ENCODE measurements around the gene APOM. TPM values are rescaled to one million over a fixed set of nuclear protein-coding genes. Genes with fewer than 3 reads are reported as not detected.
A peak's percentile ranks its signal among the peaks of the same experiment; 100 is the strongest.

APOM gene
- total RNA-seq, 1 experiment from 2014 or later, result 2.6 TPM

DNA sequence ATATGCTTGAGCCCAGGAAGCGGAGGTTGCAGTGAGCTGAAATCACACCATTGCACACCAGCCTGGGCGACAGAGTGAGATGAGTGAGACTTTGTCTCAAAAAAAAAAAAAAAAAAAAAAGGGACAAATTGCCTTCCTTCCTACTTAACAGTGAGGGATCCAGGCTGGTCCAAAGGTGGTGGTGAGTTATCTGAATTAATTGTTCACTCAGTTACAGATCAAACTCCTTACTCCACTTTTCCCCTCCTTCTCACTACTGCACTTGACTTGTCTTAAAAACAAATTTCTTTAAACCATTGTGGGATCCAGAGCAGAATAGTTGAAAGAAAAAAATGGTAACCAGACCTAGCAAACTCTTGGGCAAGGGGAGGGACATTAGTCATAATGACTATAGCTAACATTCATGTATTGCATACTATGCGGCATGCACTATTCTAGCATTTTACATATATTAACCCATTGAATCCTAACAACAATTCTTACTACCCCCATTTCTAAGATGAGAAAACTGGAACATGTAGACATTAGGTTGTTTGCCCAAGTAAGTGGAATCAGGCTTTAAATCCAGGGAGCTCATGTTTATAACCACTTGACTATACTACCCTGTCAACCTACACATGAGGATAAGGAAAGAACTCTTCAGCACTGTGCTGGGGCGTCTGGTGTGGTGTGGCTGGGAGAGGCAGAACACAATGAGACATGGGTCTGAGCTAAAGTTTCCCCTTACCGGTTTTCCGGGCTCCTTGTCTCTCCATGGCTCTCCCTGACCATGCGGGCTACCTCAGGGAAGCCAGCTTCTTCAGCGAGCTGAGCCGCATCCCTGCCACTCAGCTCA is 7.6 kb downstream of the APOM start:
- Mint-ChIP-seq H3K36me3 (ENCODE audit: insufficient read depth, unreplicated experiment) (peaks cover 98% of the 10 kb centered on the region), H3K9me3 (ENCODE audit: low read depth, unreplicated experiment) (no peaks in the 10 kb centered on the region), H3K27me3 (ENCODE audit: unreplicated experiment) (no peaks in the 10 kb centered on the region), H3K4me3 (ENCODE audit: low read depth, unreplicated experiment) (peak overlapping the region; percentile 92), H3K4me1 (ENCODE audit: low read depth, unreplicated experiment) (peaks cover 64% of the 10 kb centered on the region), H3K27ac (ENCODE audit: unreplicated experiment) (no peak overlapping the region)
- TF ChIP-seq, protein P1, sequence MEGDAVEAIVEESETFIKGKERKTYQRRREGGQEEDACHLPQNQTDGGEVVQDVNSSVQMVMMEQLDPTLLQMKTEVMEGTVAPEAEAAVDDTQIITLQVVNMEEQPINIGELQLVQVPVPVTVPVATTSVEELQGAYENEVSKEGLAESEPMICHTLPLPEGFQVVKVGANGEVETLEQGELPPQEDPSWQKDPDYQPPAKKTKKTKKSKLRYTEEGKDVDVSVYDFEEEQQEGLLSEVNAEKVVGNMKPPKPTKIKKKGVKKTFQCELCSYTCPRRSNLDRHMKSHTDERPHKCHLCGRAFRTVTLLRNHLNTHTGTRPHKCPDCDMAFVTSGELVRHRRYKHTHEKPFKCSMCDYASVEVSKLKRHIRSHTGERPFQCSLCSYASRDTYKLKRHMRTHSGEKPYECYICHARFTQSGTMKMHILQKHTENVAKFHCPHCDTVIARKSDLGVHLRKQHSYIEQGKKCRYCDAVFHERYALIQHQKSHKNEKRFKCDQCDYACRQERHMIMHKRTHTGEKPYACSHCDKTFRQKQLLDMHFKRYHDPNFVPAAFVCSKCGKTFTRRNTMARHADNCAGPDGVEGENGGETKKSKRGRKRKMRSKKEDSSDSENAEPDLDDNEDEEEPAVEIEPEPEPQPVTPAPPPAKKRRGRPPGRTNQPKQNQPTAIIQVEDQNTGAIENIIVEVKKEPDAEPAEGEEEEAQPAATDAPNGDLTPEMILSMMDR (IDR thresholded peaks at IDR 0.05; ENCODE audit: unreplicated experiment), result no peak
- intact Hi-C loops (cut with micrococcal nuclease; ENCODE audit: unreplicated experiment), result no loop called here
- DNase-seq, result no peak
- CTCF ChIA-PET, result interaction anchor here (0.7 to 1.1 kb wide), 2 partner anchors 41 to 199 kb away, joined by 3 read pairs; partner anchors contain the start of gene NEU1
- BruUV-seq (replicated peaks), result no TSS peak

DNA sequence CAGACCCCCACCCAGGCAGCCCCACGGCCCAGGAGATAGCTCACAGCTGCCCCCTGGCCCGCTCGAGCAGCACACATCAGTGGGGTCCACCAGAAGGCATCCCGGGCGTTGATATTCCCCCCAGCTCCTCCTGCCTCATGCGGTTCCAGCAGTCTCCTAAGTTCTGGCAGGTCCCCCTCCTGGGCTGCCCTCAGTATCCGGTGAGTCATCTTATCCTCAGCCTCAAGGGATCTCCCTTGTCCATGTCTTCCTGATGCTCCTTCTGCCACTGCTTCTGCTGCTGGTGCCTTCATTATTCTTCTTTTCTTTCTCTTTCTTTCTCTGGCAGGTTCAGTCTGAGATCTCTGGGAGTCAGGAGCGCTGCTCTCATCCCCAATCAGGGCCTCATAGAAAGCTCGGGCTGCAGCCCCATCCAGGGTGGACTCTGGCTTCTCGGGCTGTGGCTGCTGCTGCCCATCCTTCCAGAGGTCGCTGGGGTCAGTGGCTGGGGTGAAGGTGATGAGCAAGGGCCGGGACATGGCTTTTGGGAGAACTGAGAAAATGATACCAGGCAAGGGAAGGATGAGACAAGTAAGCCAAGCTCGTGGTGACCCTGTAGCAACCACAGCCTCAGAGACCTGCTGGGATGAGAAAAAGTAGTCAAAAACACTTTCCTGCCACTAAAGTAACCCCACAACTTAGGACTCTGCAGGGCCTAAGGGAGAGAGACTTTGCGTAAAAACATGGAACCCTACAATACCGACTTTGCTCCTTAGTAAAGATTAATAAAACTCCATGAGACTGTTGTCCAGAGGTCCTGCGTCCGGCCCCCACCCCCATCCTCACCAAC is 8.5 kb downstream of the APOM start:
- Mint-ChIP-seq H3K27ac (ENCODE audit: unreplicated experiment) (peak overlapping the region; percentile 91), H3K9me3 (ENCODE audit: low read depth, unreplicated experiment) (no peaks in the 10 kb centered on the region), H3K4me3 (ENCODE audit: low read depth, unreplicated experiment) (peak overlapping the region; percentile 92), H3K27me3 (ENCODE audit: unreplicated experiment) (no peaks in the 10 kb centered on the region), H3K36me3 (ENCODE audit: insufficient read depth, unreplicated experiment) (peaks cover 97% of the 10 kb centered on the region), H3K4me1 (ENCODE audit: low read depth, unreplicated experiment) (peaks cover 57% of the 10 kb centered on the region)
- no peak for DNase-seq
- intact Hi-C loops (cut with micrococcal nuclease; ENCODE audit: unreplicated experiment), result no loop called here
- TSS peak; percentile 52 for BruUV-seq (replicated peaks)
- CTCF ChIA-PET, result interaction anchor here (0.6 to 2.5 kb wide), 5 partner anchors 10 to 1761 kb away, joined by 3 to 23 read pairs (median 4); partner anchors contain the start of genes BAG6 and MSH5
- TF ChIP-seq, protein P1 (IDR thresholded peaks at IDR 0.05; ENCODE audit: unreplicated experiment), result no peak

DNA sequence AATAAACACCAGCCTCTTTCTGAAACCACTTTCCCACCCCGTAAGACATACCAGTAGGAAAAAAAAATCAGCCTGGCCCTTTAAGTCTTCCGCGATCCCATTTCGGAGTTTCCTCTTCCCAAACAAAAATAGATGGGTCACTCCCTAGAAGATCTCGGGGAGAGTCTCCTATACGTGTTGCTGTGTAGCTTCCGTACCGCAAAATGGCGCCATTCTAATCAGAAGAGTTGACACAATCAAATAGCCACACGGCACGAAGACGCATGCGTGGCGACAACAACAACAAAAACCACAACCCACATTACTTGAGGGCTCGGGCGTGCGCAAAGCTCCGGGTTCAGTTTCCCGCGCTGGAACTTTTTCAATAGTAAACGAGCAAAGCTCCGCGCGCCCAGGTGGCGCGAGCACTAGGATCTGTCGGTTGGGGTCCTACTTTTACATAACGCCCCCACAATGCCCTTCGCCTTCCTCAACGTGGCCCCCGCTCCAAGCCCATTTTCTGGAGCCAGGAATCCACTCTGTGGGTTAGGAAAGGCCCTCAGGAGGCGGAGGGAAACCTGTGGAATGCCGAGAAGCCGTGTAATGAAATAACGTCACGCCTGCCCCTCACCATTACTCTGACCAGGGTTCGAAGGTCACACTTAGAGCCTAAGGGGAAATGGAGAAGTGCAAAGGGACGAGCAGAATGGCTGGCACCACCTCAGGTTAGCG is 9.3 kb downstream of the APOM start, which contains the start of gene GPANK1:
TSS of gene GPANK1 (minus strand) at position 208 of the 711 bp plus-strand sequence. CDS start 519 bp downstream, outside the sequence.
- Mint-ChIP-seq H3K4me3 (ENCODE audit: low read depth, unreplicated experiment) (peak within 1 kb of the TSS; percentile 92), H3K36me3 (ENCODE audit: insufficient read depth, unreplicated experiment) (peaks cover 94% of the 10 kb centered on the region), H3K4me1 (ENCODE audit: low read depth, unreplicated experiment) (peaks cover 49% of the 10 kb centered on the region), H3K27me3 (ENCODE audit: unreplicated experiment) (no peaks in the 10 kb centered on the region), H3K9me3 (ENCODE audit: low read depth, unreplicated experiment) (no peaks in the 10 kb centered on the region), H3K27ac (ENCODE audit: unreplicated experiment) (peak within 1 kb of the TSS; percentile 91)
- BruUV-seq (replicated peaks), result no TSS peak
- TF ChIP-seq, protein P1 (IDR thresholded peaks at IDR 0.05; ENCODE audit: unreplicated experiment), result peak; percentile 2
- CTCF ChIA-PET, result interaction anchor here (0.6 to 2.5 kb wide), 6 partner anchors 9 to 701 kb away, joined by 3 to 23 read pairs (median 4); partner anchors contain the start of genes BAG6 and MSH5
- DNase-seq, result peak; percentile 90
- intact Hi-C loops (cut with micrococcal nuclease; ENCODE audit: unreplicated experiment), result loop anchor here (1.0 kb wide), 1 partner anchor 280 kb away; no protein-coding TSS in a partner anchor

All from Calu3 (cell line).